NB4 (cell line): Measurements from ENCODE around the gene ZNF710.

Source experiments
- DNase-seq: peaks from one replicate; pipeline ENCODE4 v3.0.0; 2010; ENCODE audit warnings: low read depth
- H3K4me3 ChIP-seq: one replicate; pipeline ENCODE4 v1.5.1; 2011; ENCODE audit warnings: mild to moderate bottlenecking, low read depth, low read length, moderate library complexity
- CTCF ChIP-seq: IDR thresholded peaks from one replicate; pipeline ENCODE4 v1.5.1; 2012; ENCODE audit warnings: low read depth, low read length
- MAX ChIP-seq: IDR thresholded peaks from 2 replicates; pipeline ENCODE4 v1.6.1; 2011; ENCODE audit warnings: low read depth, low read length
- MYC ChIP-seq: IDR thresholded peaks from 2 replicates; pipeline ENCODE4 v1.6.1; 2011; ENCODE audit warnings: low read depth, low read length
- POLR2A ChIP-seq: IDR thresholded peaks from 2 replicates; pipeline ENCODE4 v1.6.1; 2011; ENCODE audit warnings: mild to moderate bottlenecking; ENCODE audit not compliant: insufficient read length; ENCODE audit errors: extremely low read depth

Gene ZNF710

GRCh38 chr15:90091156-90091931 lies 90.2 kb downstream of the ZNF710 start:
- TF ChIP-seq CTCF (no peak), POLR2A (no peak), MYC (no peak), MAX (no peak)
- H3K4me3 ChIP-seq: no peak overlapping the region

GRCh38 chr15:90095521-90095959 lies 94.4 kb downstream of the ZNF710 start:
- H3K4me3 ChIP-seq: no peak overlapping the region
- peak; percentile 1 for DNase-seq
- TF ChIP-seq MAX (no peak), CTCF (no peak), MYC (no peak), POLR2A (no peak)

More at GRCh38 chr15:90091156-90091931, 90.2 kb downstream of the ZNF710 start:
- no peak for DNase-seq

- H3K4me3 ChIP-seq: no peak overlapping the region
- TF ChIP-seq MAX: no peak
- DNase-seq: peak; percentile 6
These were observed 96.4 kb downstream of the ZNF710 start for GRCh38 chr15:90097475-90097874.

- DNase-seq: peak; percentile 4
- TF ChIP-seq CTCF (no peak), MYC (no peak), MAX (no peak), POLR2A (no peak)
- H3K4me3 ChIP-seq: no peak overlapping the region
These were observed 98.1 kb downstream of the ZNF710 start for GRCh38 chr15:90099072-90099867.

- H3K4me3 ChIP-seq: peak overlapping the region; percentile 68
- no peak for TF ChIP-seq MAX
- TF ChIP-seq POLR2A: no peak
- no peak for TF ChIP-seq CTCF
- no peak for TF ChIP-seq MYC
- peak; percentile 68 for DNase-seq
These were observed 99.0 kb downstream of the ZNF710 start for GRCh38 chr15:90099868-90100831.
